HCT116 (cell line): ENCODE measurements around the gene TNFSF11. TPM values are rescaled to one million over a fixed set of nuclear protein-coding genes. Genes with fewer than 3 reads are reported as not detected.

Source experiments
- ATAC-seq: fragments of 200-7000 bp; cut with Tn5 transposase; 2 replicates; pipeline ENCODE4 v1.9.1; 2020; ENCODE audit warnings: mild to moderate bottlenecking, moderate library complexity
- BruUV-seq: library from RNA; stranded (reverse); fragments of 400-500 nt; replicated peaks from 2 replicates; lab custom pipeline; 2021; lab: Mats Ljungman, UMichigan
- CTCF ChIA-PET: fragments of 300-600 bp; sonication (Branson Sonifier 250); formaldehyde crosslinking; loops from one replicate; lab custom pipeline; 2021; ENCODE audit warnings: antibody characterized with exemption; lab: Charles Lee
- POLR2A ChIA-PET: fragments of 300-600, 350-600 bp; sonication (Branson Sonifier 250); formaldehyde crosslinking; loops from one replicate; lab custom pipeline; 2021; ENCODE audit warnings: antibody characterized with exemption; lab: Charles Lee
- RAD21 ChIA-PET, 2 experiments: fragments of 300-600 bp; sonication (Branson Sonifier 250); formaldehyde crosslinking; loops; one replicate each; lab custom pipeline; 2023; ENCODE audit warnings: low total read pairs in 2 of 2; ENCODE audit not compliant: uncharacterized antibody in 2 of 2, unreplicated experiment in 2 of 2, low non-redundant PET in 1 of 2; lab: Charles Lee
- DNase-seq: peaks from one replicate; pipeline ENCODE4 v3.0.0-alpha.2; 2010; ENCODE audit warnings: low read depth, low spot score
- H2AFZ ChIP-seq: fragments of 200-600 bp; shearing (Covaris generic), sonication (generic); 2 replicates; pipeline ENCODE4 v1.6.1; 2017; ENCODE audit warnings: low read depth, mixed run types, mixed read lengths, antibody characterized with exemption, low read length; ENCODE audit not compliant: poor library complexity, severe bottlenecking
- H3K27ac ChIP-seq: 2 replicates; pipeline ENCODE4 v1.5.1; 2012; ENCODE audit warnings: low read depth, low read length
- H3K27me3 ChIP-seq: fragments of 200-600 bp; sonication (generic); 2 replicates; pipeline ENCODE4 v1.6.1; 2016; ENCODE audit warnings: mixed run types, low read length, mixed read lengths; ENCODE audit not compliant: insufficient read depth
- H3K36me3 ChIP-seq, 2 experiments: fragments of 200-500 bp in 1 of 2; fragments of 200-600 bp in 1 of 2; sonication (Bioruptor generic) in 1 of 2; sonication (generic) in 1 of 2; 2 replicates each; pipeline versions ENCODE4 v1.5.1 to v1.6.1; 2014 to 2016; ENCODE audit warnings: low read length in 2 of 2, inconsistent platforms in 1 of 2, mixed read lengths in 1 of 2, mixed run types in 1 of 2; ENCODE audit not compliant: insufficient read depth in 2 of 2, control insufficient read depth in 1 of 2
- H3K4me1 ChIP-seq, 2 experiments: fragments of 200-600 bp in 1 of 2; sonication (generic) in 1 of 2; 2 replicates each; pipeline versions ENCODE4 v1.5.1 to v1.6.1; 2012 to 2017; ENCODE audit warnings: low read length in 2 of 2, inconsistent platforms in 1 of 2, mild to moderate bottlenecking in 1 of 2, mixed read lengths in 1 of 2, mixed run types in 1 of 2, moderate library complexity in 1 of 2; ENCODE audit not compliant: insufficient read depth in 2 of 2, control insufficient read depth in 1 of 2
- H3K4me2 ChIP-seq: fragments of 200-600 bp; sonication (generic); 2 replicates; pipeline ENCODE4 v1.6.1; 2017; ENCODE audit warnings: mixed run types, low read length, mixed read lengths
- H3K4me3 ChIP-seq, 2 experiments: fragments of 200-600 bp in 1 of 2; sonication (generic) in 1 of 2; replicated peaks in 1 of 2; 2 replicates each; pipeline ENCODE4 v1.5.1; 2011 to 2016; ENCODE audit warnings: low read length in 2 of 2, control low read depth in 1 of 2, low read depth in 1 of 2, mild to moderate bottlenecking in 1 of 2, mixed read lengths in 1 of 2, mixed run types in 1 of 2
- H3K79me2 ChIP-seq: fragments of 200-600 bp; sonication (generic); 2 replicates; pipeline ENCODE4 v1.6.1; 2017; ENCODE audit warnings: mild to moderate bottlenecking, mixed run types, low read length, moderate library complexity, mixed read lengths; ENCODE audit not compliant: insufficient read depth
- H3K9ac ChIP-seq: fragments of 200-600 bp; sonication (generic); 2 replicates; pipeline ENCODE4 v1.6.1; 2016; ENCODE audit warnings: low read length, mixed read lengths
- H3K9me2 ChIP-seq: fragments of 200-600 bp; sonication (generic), shearing (Covaris generic); 2 replicates; pipeline ENCODE4 v1.6.1; 2017; ENCODE audit warnings: mixed run types, mild to moderate bottlenecking, moderate library complexity; ENCODE audit not compliant: insufficient read depth
- H3K9me3 ChIP-seq, 2 experiments: fragments of 200-500 bp in 1 of 2; fragments of 200-600 bp in 1 of 2; sonication (Bioruptor generic) in 1 of 2; sonication (generic) in 1 of 2; 2 replicates each; pipeline ENCODE4 v1.6.1; 2014 to 2017; ENCODE audit warnings: low read length in 2 of 2, mixed read lengths in 2 of 2, inconsistent platforms in 1 of 2, low read depth in 1 of 2, mild to moderate bottlenecking in 1 of 2, mixed run types in 1 of 2, moderate library complexity in 1 of 2; ENCODE audit not compliant: control insufficient read depth in 1 of 2, insufficient read depth in 1 of 2
- H4K20me1 ChIP-seq: fragments of 200-600 bp; sonication (generic), shearing (Covaris generic); 2 replicates; pipeline ENCODE4 v1.6.1; 2017; ENCODE audit warnings: mixed run types, mild to moderate bottlenecking, moderate library complexity; ENCODE audit not compliant: insufficient read depth
- CBX3 ChIP-seq: IDR thresholded peaks from 2 replicates; pipeline ENCODE4 v1.6.1; 2012; ENCODE audit warnings: low read depth
- CEBPB ChIP-seq: IDR thresholded peaks from 2 replicates; pipeline ENCODE4 v1.6.1; 2012; ENCODE audit warnings: low read depth
- EGR1 ChIP-seq: IDR thresholded peaks from 2 replicates; pipeline ENCODE4 v1.6.1; 2012; ENCODE audit warnings: low read depth
- ELF1 ChIP-seq: IDR thresholded peaks from 2 replicates; pipeline ENCODE4 v1.6.1; 2012; ENCODE audit warnings: low read depth, borderline replicate concordance
- RAD21 ChIP-seq: IDR thresholded peaks from 2 replicates; pipeline ENCODE4 v1.6.1; 2012; ENCODE audit warnings: low read depth, mild to moderate bottlenecking
- SRF ChIP-seq: IDR thresholded peaks from 2 replicates; pipeline ENCODE4 v1.6.1; 2012; ENCODE audit warnings: low read depth
- TCF7L2 ChIP-seq: IDR thresholded peaks from 2 replicates; pipeline ENCODE4 v1.7.0; 2011; ENCODE audit warnings: borderline replicate concordance, inconsistent platforms; ENCODE audit not compliant: insufficient read depth, insufficient read length; ENCODE audit errors: extremely low read depth
- YY1 ChIP-seq: IDR thresholded peaks from 2 replicates; pipeline ENCODE4 v1.6.1; 2011; ENCODE audit warnings: low read length, low read depth, moderate library complexity, mild to moderate bottlenecking; ENCODE audit not compliant: insufficient replicate concordance; ENCODE audit errors: extremely low read depth
- intact Hi-C: fragments of 100-400 bp; cut with micrococcal nuclease; formaldehyde crosslinking; loops from 2 replicates; pipeline ENCODE4 v1.10.0; 2022
- total RNA-seq: library from RNA; stranded (reverse); gene quantifications from one replicate; pipeline ENCODE4 v1.2.1, GENCODE V29; 2021; ENCODE audit not compliant: unreplicated experiment
- TF ChIP-seq, protein P1 (sequence below): IDR thresholded peaks from 2 replicates; pipeline ENCODE4 v1.6.1; 2012; ENCODE audit warnings: low read depth

Gene TNFSF11
- total RNA-seq, 1 experiment from 2014 or later: not detected

DNA sequence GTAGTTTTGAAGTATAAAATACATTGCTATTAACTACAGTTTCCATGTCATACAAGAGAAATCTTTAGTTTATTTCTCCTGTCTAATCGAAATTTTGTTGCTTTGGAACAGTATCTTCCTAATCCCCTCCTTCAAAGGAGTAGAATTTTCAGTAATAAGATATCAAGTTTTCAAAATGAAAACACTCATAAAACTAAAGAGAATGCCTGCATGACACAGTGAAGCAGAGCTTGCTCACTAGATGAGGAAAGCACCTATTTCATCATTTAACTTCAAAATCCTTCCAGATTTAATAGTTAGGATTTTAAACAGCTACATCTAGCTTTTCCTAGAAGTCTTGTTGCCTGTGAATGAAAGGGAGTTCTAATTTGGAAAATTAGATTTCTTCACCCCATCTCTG is 80.8 kb downstream of the TNFSF11 start:
- Histone ChIP-seq H2AFZ (no peak overlapping the region), H3K9me3 (no peaks in the 10 kb centered on the region), H3K79me2 (no peaks in the 10 kb centered on the region), H3K9me2 (no peaks in the 10 kb centered on the region), H3K4me2 (no peak overlapping the region), H3K4me3 (no peak overlapping the region), H3K36me3 (no peaks in the 10 kb centered on the region), H3K4me1 (no peaks in the 10 kb centered on the region), H3K9ac (no peak overlapping the region), H4K20me1 (no peaks in the 10 kb centered on the region), H3K27me3 (peaks cover 59% of the 10 kb centered on the region), H3K27ac (no peak overlapping the region)
- ChIA-PET POLR2A (no interaction called here), RAD21 (no interaction called here), CTCF (no interaction called here)
- intact Hi-C loops: no loop called here
- BruUV-seq: no TSS peak
- no peak for TF ChIP-seq TCF7L2
- TF ChIP-seq, protein P1, sequence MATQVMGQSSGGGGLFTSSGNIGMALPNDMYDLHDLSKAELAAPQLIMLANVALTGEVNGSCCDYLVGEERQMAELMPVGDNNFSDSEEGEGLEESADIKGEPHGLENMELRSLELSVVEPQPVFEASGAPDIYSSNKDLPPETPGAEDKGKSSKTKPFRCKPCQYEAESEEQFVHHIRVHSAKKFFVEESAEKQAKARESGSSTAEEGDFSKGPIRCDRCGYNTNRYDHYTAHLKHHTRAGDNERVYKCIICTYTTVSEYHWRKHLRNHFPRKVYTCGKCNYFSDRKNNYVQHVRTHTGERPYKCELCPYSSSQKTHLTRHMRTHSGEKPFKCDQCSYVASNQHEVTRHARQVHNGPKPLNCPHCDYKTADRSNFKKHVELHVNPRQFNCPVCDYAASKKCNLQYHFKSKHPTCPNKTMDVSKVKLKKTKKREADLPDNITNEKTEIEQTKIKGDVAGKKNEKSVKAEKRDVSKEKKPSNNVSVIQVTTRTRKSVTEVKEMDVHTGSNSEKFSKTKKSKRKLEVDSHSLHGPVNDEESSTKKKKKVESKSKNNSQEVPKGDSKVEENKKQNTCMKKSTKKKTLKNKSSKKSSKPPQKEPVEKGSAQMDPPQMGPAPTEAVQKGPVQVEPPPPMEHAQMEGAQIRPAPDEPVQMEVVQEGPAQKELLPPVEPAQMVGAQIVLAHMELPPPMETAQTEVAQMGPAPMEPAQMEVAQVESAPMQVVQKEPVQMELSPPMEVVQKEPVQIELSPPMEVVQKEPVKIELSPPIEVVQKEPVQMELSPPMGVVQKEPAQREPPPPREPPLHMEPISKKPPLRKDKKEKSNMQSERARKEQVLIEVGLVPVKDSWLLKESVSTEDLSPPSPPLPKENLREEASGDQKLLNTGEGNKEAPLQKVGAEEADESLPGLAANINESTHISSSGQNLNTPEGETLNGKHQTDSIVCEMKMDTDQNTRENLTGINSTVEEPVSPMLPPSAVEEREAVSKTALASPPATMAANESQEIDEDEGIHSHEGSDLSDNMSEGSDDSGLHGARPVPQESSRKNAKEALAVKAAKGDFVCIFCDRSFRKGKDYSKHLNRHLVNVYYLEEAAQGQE: no peak
- TF ChIP-seq RAD21: no peak
- DNase-seq (no peak), ATAC-seq (no peak)

DNA sequence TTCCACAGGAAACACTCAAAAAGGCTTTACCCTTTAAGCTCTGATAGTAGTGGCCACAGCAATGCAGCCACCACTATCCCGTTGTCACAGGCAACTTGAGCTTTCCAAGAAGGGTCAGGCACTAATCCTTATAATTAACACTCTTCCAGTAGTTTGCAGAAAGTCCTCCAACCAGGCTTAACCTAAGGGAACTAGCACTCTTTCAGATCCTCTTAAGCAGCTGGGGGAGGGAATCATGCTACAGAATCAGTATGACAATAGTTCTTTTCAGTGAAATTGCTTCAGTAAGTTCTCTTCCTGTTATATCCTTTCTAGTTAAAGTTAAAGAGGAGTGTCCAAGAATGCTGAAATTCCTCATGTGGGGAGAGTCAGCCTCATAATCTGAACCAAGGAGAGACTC is 82.2 kb downstream of the TNFSF11 start:
- no peak for TF ChIP-seq SRF
- TF ChIP-seq EGR1: no peak
- no peak for TF ChIP-seq ELF1
- no peak for TF ChIP-seq YY1
- TF ChIP-seq CBX3: no peak
- TF ChIP-seq CEBPB: no peak
- TF ChIP-seq, protein P1: no peak
- TF ChIP-seq, all 23 proteins: peak for 0
- H3K4me2 ChIP-seq: no peak overlapping the region
- DNase-seq (no peak), ATAC-seq (no peak)
- no peaks in the 10 kb centered on the region for H3K36me3 ChIP-seq
- ChIA-PET POLR2A (no interaction called here), RAD21 (interaction anchor here in 1 of 2 experiments (0.6 kb wide), 1 partner anchor 62 kb away, joined by 3 read pairs; no protein-coding TSS in a partner anchor), CTCF (no interaction called here)
- intact Hi-C loops: no loop called here
- H3K79me2 ChIP-seq: no peaks in the 10 kb centered on the region
- H4K20me1 ChIP-seq: no peaks in the 10 kb centered on the region
- H3K9me2 ChIP-seq: no peaks in the 10 kb centered on the region
- no TSS peak for BruUV-seq
- no peak overlapping the region for H3K4me3 ChIP-seq
- no peak overlapping the region for H3K9ac ChIP-seq
- H2AFZ ChIP-seq: no peak overlapping the region
- no peaks in the 10 kb centered on the region for H3K9me3 ChIP-seq
- H3K4me1 ChIP-seq: no peaks in the 10 kb centered on the region
- H3K27me3 ChIP-seq: peaks cover 63% of the 10 kb centered on the region
- H3K27ac ChIP-seq: no peak overlapping the region
